H1 (cell line): Measurements from ENCODE around the gene CDH15. TPM values are rescaled to one million over a fixed set of nuclear protein-coding genes. Genes with fewer than 3 reads are reported as not detected.

Experiments
- CTCF ChIA-PET: fragments of 300-600 bp; sonication (Branson Sonifier 250); formaldehyde crosslinking; loops from one replicate; lab custom pipeline; 2021; ENCODE audit not compliant: partially characterized antibody; lab: Charles Lee
- POLR2A ChIA-PET: fragments of 300-600 bp; sonication (Branson Sonifier 250); formaldehyde crosslinking; loops from one replicate; lab custom pipeline; 2021; ENCODE audit warnings: inconsistent platforms; ENCODE audit not compliant: partially characterized antibody; lab: Charles Lee
- DNase-seq, 2 experiments: peaks; one replicate each; pipeline versions ENCODE4 v3.0.0 to v3.0.0-alpha.2; 2010 to 2022; ENCODE audit warnings: low spot score in 2 of 2, low read depth in 1 of 2, mixed read lengths in 1 of 2
- FAIRE-seq: peaks from 2 replicates; lab custom pipeline; 2011; peaks lifted over from hg19 to GRCh38; lab: Jason Lieb, UNC
- H2AFZ ChIP-seq: 2 replicates; pipeline ENCODE4 v1.8.1; 2012; ENCODE audit warnings: low read length, inconsistent platforms
- H2AK5ac ChIP-seq: 2 replicates; pipeline ENCODE4 v1.6.1; 2013; ENCODE audit warnings: low read depth, low read length
- H2BK120ac ChIP-seq: replicated peaks from 2 replicates; pipeline ENCODE3; 2013; ENCODE audit warnings: low read depth, low read length, inconsistent platforms
- H2BK12ac ChIP-seq: 2 replicates; pipeline ENCODE4 v1.6.1; 2013; ENCODE audit warnings: low read depth, low read length
- H2BK15ac ChIP-seq: 2 replicates; pipeline ENCODE4 v1.6.1; 2013; ENCODE audit warnings: low read length
- H2BK20ac ChIP-seq: 2 replicates; pipeline ENCODE4 v1.6.1; 2013; ENCODE audit warnings: low read length
- H2BK5ac ChIP-seq: 2 replicates; pipeline ENCODE4 v1.6.1; 2013; ENCODE audit warnings: low read depth, low read length
- H3K14ac ChIP-seq: 2 replicates; pipeline ENCODE4 v1.6.1; 2013; ENCODE audit warnings: inconsistent platforms; ENCODE audit not compliant: insufficient read length
- H3K18ac ChIP-seq: 2 replicates; pipeline ENCODE4 v1.6.1; 2013; ENCODE audit warnings: low read length; ENCODE audit errors: extremely low read depth
- H3K23ac ChIP-seq: 2 replicates; pipeline ENCODE4 v1.6.1; 2013; ENCODE audit warnings: inconsistent platforms; ENCODE audit not compliant: insufficient read length
- H3K23me2 ChIP-seq: 2 replicates; pipeline ENCODE4 v1.6.1; 2013; ENCODE audit warnings: low read depth, low read length
- H3K27ac ChIP-seq: 2 replicates; pipeline ENCODE4 v1.6.1; 2011; ENCODE audit warnings: low read depth, low read length, inconsistent platforms
- H3K27me3 ChIP-seq, 4 experiments: replicated peaks in 1 of 4; 1 replicate in 1 of 4; 2 replicates in 3 of 4; pipeline versions ENCODE4 v1.6.1 to v1.8.1; 2011 to 2013; ENCODE audit warnings: low read length in 3 of 4, mild to moderate bottlenecking in 3 of 4, inconsistent platforms in 2 of 4, mixed read lengths in 2 of 4, moderate library complexity in 1 of 4; ENCODE audit not compliant: control insufficient read depth in 3 of 4, insufficient read depth in 3 of 4; ENCODE audit errors: extremely low read depth in 1 of 4
- H3K36me3 ChIP-seq, 4 experiments: 2 replicates each; pipeline versions ENCODE4 v1.6.1 to v1.8.1; 2011 to 2013; ENCODE audit warnings: mild to moderate bottlenecking in 4 of 4, low read length in 3 of 4, moderate library complexity in 2 of 4, control low read depth in 1 of 4, inconsistent platforms in 1 of 4; ENCODE audit not compliant: insufficient read depth in 4 of 4, control insufficient read depth in 2 of 4
- H3K4ac ChIP-seq: replicated peaks from 2 replicates; pipeline ENCODE3; 2013; ENCODE audit warnings: low read length, low read depth, mixed read lengths, inconsistent platforms; ENCODE audit not compliant: insufficient read length
- H3K4me1 ChIP-seq, 4 experiments: replicated peaks in 1 of 4; 1 replicate in 1 of 4; 2 replicates in 3 of 4; pipeline versions ENCODE4 v1.6.1 to v1.8.1; 2011 to 2013; ENCODE audit warnings: low read length in 3 of 4, inconsistent platforms in 2 of 4, mixed read lengths in 1 of 4; ENCODE audit not compliant: insufficient read depth in 4 of 4, control insufficient read depth in 3 of 4
- H3K4me2 ChIP-seq, 2 experiments: 2 replicates each; pipeline versions ENCODE4 v1.6.1 to v1.8.1; 2011 to 2013; ENCODE audit warnings: low read depth in 2 of 2, low read length in 2 of 2, control low read depth in 1 of 2, inconsistent platforms in 1 of 2, mild to moderate bottlenecking in 1 of 2; ENCODE audit not compliant: insufficient read depth in 1 of 2
- H3K4me3 ChIP-seq, 4 experiments: fragments of 200-600, 300-600 bp in 1 of 4; sonication (generic), shearing (Covaris generic), sonication (Bioruptor Twin) in 1 of 4; 2 replicates each; pipeline versions ENCODE4 v1.5.1 to v1.8.1; 2011 to 2016; ENCODE audit warnings: low read length in 4 of 4, low read depth in 3 of 4, control low read depth in 2 of 4, inconsistent platforms in 2 of 4, mild to moderate bottlenecking in 2 of 4, mixed read lengths in 1 of 4, moderate library complexity in 1 of 4; ENCODE audit not compliant: insufficient read depth in 2 of 4; ENCODE audit errors: extremely low read depth in 1 of 4
- H3K56ac ChIP-seq: replicated peaks from 2 replicates; pipeline ENCODE3; 2013; ENCODE audit warnings: low read depth, mild to moderate bottlenecking, mixed read lengths, low read length, inconsistent platforms; ENCODE audit not compliant: insufficient read length
- H3K79me1 ChIP-seq: 2 replicates; pipeline ENCODE4 v1.6.1; 2013; ENCODE audit warnings: low read depth, low read length, control low read depth
- H3K79me2 ChIP-seq, 2 experiments: 2 replicates each; pipeline versions ENCODE4 v1.6.1 to v1.8.1; 2012 to 2013; ENCODE audit warnings: low read length in 2 of 2, mild to moderate bottlenecking in 2 of 2, inconsistent platforms in 1 of 2; ENCODE audit not compliant: insufficient read depth in 2 of 2, control insufficient read depth in 1 of 2
- H3K9ac ChIP-seq, 4 experiments: replicated peaks in 1 of 4; 1 replicate in 1 of 4; 2 replicates in 3 of 4; pipeline versions ENCODE4 v1.6.1 to v1.8.1; 2011 to 2013; ENCODE audit warnings: low read depth in 3 of 4, low read length in 3 of 4, control low read depth in 2 of 4, mild to moderate bottlenecking in 2 of 4, moderate library complexity in 2 of 4, inconsistent platforms in 1 of 4; ENCODE audit errors: extremely low read depth in 1 of 4
- H3K9me3 ChIP-seq, 2 experiments: 2 replicates each; pipeline versions ENCODE4 v1.6.1 to v1.8.1; 2012 to 2013; ENCODE audit warnings: mild to moderate bottlenecking in 2 of 2, moderate library complexity in 2 of 2, control low read depth in 1 of 2, inconsistent platforms in 1 of 2, low read depth in 1 of 2, low read length in 1 of 2, mixed read lengths in 1 of 2; ENCODE audit not compliant: insufficient read depth in 2 of 2
- H4K20me1 ChIP-seq, 2 experiments: replicated peaks in 1 of 2; 2 replicates each; pipeline versions ENCODE3 to v1.8.1; 2011 to 2013; ENCODE audit warnings: inconsistent platforms in 2 of 2, low read length in 2 of 2, mild to moderate bottlenecking in 1 of 2; ENCODE audit not compliant: insufficient read depth in 2 of 2, control insufficient read depth in 1 of 2
- H4K5ac ChIP-seq: 2 replicates; pipeline ENCODE4 v1.6.1; 2013; ENCODE audit warnings: low read length, low read depth, mixed read lengths, inconsistent platforms; ENCODE audit not compliant: insufficient read length
- H4K8ac ChIP-seq: 2 replicates; pipeline ENCODE4 v1.8.0; 2013; ENCODE audit warnings: mild to moderate bottlenecking, moderate library complexity, low read length, inconsistent platforms; ENCODE audit not compliant: insufficient read depth; ENCODE audit errors: extremely low read depth
- H4K91ac ChIP-seq: replicated peaks from 2 replicates; pipeline ENCODE3; 2013; ENCODE audit warnings: low read length, mixed read lengths, inconsistent platforms; ENCODE audit not compliant: insufficient read length
- EGR1 ChIP-seq: IDR thresholded peaks from 2 replicates; pipeline ENCODE4 v1.6.1; 2011; ENCODE audit warnings: low read depth, low read length, borderline replicate concordance
- EP300 ChIP-seq, 2 experiments: IDR thresholded peaks; 1 replicate in 1 of 2; 2 replicates in 1 of 2; pipeline ENCODE4 v1.6.1; 2011 to 2012; ENCODE audit warnings: low read depth in 2 of 2, low read length in 2 of 2, mild to moderate bottlenecking in 2 of 2, borderline replicate concordance in 1 of 2, inconsistent platforms in 1 of 2, moderate library complexity in 1 of 2
- EZH2 ChIP-seq: fragments of 200-600 bp; sonication (generic); IDR thresholded peaks from 2 replicates; pipeline ENCODE4 v1.7.1; 2012; ENCODE audit warnings: low read depth, mild to moderate bottlenecking, moderate library complexity, low read length, inconsistent platforms; ENCODE audit not compliant: severe bottlenecking
- KDM1A ChIP-seq: fragments of 200-600, 300-600 bp; sonication (generic); IDR thresholded peaks from 2 replicates; pipeline ENCODE4 v1.7.1; 2016; ENCODE audit warnings: mild to moderate bottlenecking, low read length, borderline replicate concordance
- SUZ12 ChIP-seq: fragments of 200-600 bp; sonication (generic); IDR thresholded peaks from 2 replicates; pipeline ENCODE4 v1.6.1; 2012; ENCODE audit warnings: mild to moderate bottlenecking, inconsistent platforms, low read length, moderate library complexity, mixed read lengths
- WGBS, 2 experiments: shearing (Covaris generic) in 1 of 2; methylation state at CpG; one replicate each; pipeline versions ENCODE4 v1.1.6 to v1.1.7; 2013 to 2015; ENCODE audit warnings: low lambda C conversion rate in 2 of 2, mixed read lengths in 2 of 2, inconsistent platforms in 1 of 2, low coverage in 1 of 2, missing lambda C conversion rate in 1 of 2; ENCODE audit not compliant: insufficient replicate concordance in 2 of 2, insufficient coverage in 1 of 2, insufficient read length in 1 of 2; ENCODE audit errors: extremely low coverage in 1 of 2, missing lambda C conversion rate in 1 of 2; 5-methylcytosine and 5-hydroxymethylcytosine counted together
- polyA plus RNA-seq, 7 experiments: library from polyadenylated mRNA; depleted of rRNA in 3 of 7; stranded (reverse) in 5 of 7; unstranded in 2 of 7; fragments of >200 nt in 5 of 7; fragments of 200-250 nt in 2 of 7; gene quantifications; 1 replicate in 5 of 7; 2 replicates in 1 of 7; 4 replicates in 1 of 7; pipeline versions ENCODE4 v1.2.1 to v1.2.3, GENCODE V29; 2011 to 2013; ENCODE audit warnings: missing spikeins in 2 of 7, mixed read lengths in 2 of 7
- total RNA-seq: library from RNA; stranded (reverse); fragmentation: NEBNext Ultra II Directional; extraction: Animal tissue kit (Norgen Biotek cat#: 25700); gene quantifications from 2 replicates; pipeline ENCODE4 v1.2.1, GENCODE V29; 2021
- TF ChIP-seq, protein P1 (sequence below), 3 experiments: IDR thresholded peaks; 1 replicate in 2 of 3; 2 replicates in 1 of 3; pipeline versions ENCODE4 v1.5.1 to v1.6.1; 2011; ENCODE audit warnings: low read length in 3 of 3, mild to moderate bottlenecking in 3 of 3, inconsistent platforms in 2 of 3, low read depth in 1 of 3, moderate library complexity in 1 of 3; ENCODE audit not compliant: insufficient read depth in 1 of 3; ENCODE audit errors: control extremely low read depth in 1 of 3
- TF ChIP-seq, protein P2 (sequence below): IDR thresholded peaks from 2 replicates; pipeline ENCODE4 v1.6.1; 2012; ENCODE audit warnings: inconsistent platforms

CDH15 gene
- total and polyA plus RNA-seq, 2 of the 8 experiments (the other 6 are each of a cell fraction or from before 2014, with no cell fraction given): 0.50 to 0.82 TPM

GRCh38 chr16:89210904-89211515 is 39.5 kb downstream of the CDH15 start:
- H2BK20ac ChIP-seq: no peak overlapping the region

More at GRCh38 chr16:89210904-89211515, 39.5 kb downstream of the CDH15 start:
- H3K4me1 ChIP-seq: no peaks in the 10 kb centered on the region
- no peak overlapping the region for H2BK15ac ChIP-seq
- H3K36me3 ChIP-seq: no peaks in the 10 kb centered on the region
- H4K20me1 ChIP-seq: peaks cover 0 to 4% of the 10 kb centered on the region in 2 experiments
- H3K18ac ChIP-seq: no peak overlapping the region
- no peak overlapping the region for H2BK5ac ChIP-seq
- no peak overlapping the region; the same call in 1 of the 2 replicates for H4K8ac ChIP-seq
- POLR2A ChIA-PET: interaction anchor here (0.5 to 1.3 kb wide), 2 partner anchors 51 to 739 kb away, joined by 3 read pairs; no protein-coding TSS in a partner anchor
- no peak overlapping the region for H4K5ac ChIP-seq
- H2AFZ ChIP-seq: no peak overlapping the region
- no peak overlapping the region for H3K27ac ChIP-seq
- H3K56ac ChIP-seq: no peak overlapping the region
- H2AK5ac ChIP-seq: no peak overlapping the region
- no peak overlapping the region for H3K14ac ChIP-seq
- H3K4me3 ChIP-seq: no peak overlapping the region
- CTCF ChIA-PET: interaction anchor here (0.6 to 1.4 kb wide), 5 partner anchors 12 to 472 kb away, joined by 3 to 4 read pairs (median 3); no protein-coding TSS in a partner anchor
- TF ChIP-seq, protein P1, sequence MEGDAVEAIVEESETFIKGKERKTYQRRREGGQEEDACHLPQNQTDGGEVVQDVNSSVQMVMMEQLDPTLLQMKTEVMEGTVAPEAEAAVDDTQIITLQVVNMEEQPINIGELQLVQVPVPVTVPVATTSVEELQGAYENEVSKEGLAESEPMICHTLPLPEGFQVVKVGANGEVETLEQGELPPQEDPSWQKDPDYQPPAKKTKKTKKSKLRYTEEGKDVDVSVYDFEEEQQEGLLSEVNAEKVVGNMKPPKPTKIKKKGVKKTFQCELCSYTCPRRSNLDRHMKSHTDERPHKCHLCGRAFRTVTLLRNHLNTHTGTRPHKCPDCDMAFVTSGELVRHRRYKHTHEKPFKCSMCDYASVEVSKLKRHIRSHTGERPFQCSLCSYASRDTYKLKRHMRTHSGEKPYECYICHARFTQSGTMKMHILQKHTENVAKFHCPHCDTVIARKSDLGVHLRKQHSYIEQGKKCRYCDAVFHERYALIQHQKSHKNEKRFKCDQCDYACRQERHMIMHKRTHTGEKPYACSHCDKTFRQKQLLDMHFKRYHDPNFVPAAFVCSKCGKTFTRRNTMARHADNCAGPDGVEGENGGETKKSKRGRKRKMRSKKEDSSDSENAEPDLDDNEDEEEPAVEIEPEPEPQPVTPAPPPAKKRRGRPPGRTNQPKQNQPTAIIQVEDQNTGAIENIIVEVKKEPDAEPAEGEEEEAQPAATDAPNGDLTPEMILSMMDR (IDR thresholded peaks at IDR 0.05; ENCODE audit: control extremely low read depth in 1 of 3, insufficient read depth in 1 of 3, low read depth in 1 of 3, low read length in 3 of 3): no peak
- TF ChIP-seq KDM1A (no peak), SUZ12 (no peak), EZH2 (no peak), EGR1 (no peak), EP300 (IDR thresholded peaks at IDR 0.05; ENCODE audit: borderline replicate concordance in 1 of 2, low read depth in 2 of 2, low read length in 2 of 2) (no peak)
- TF ChIP-seq, protein P2, sequence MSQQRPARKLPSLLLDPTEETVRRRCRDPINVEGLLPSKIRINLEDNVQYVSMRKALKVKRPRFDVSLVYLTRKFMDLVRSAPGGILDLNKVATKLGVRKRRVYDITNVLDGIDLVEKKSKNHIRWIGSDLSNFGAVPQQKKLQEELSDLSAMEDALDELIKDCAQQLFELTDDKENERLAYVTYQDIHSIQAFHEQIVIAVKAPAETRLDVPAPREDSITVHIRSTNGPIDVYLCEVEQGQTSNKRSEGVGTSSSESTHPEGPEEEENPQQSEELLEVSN: no peak
- no peaks in the 10 kb centered on the region for H3K79me1 ChIP-seq
- no peak overlapping the region for H2BK120ac ChIP-seq
- FAIRE-seq: no peak
- H4K91ac ChIP-seq: no peak overlapping the region
- H3K9me3 ChIP-seq: no peaks in the 10 kb centered on the region
- no peaks in the 10 kb centered on the region for H3K23me2 ChIP-seq
- H3K27me3 ChIP-seq: no peaks in the 10 kb centered on the region
- no peak overlapping the region for H3K4ac ChIP-seq
- H2BK12ac ChIP-seq: no peak overlapping the region
- WGBS, 2 experiments: 80% methylated on average over 14 of the region's 15 CpGs; no CpG with 5 or more reads in 1 of the 2 experiments
- no peaks in the 10 kb centered on the region for H3K79me2 ChIP-seq
- H3K4me2 ChIP-seq: no peak overlapping the region
- no peak overlapping the region for H3K9ac ChIP-seq
- DNase-seq: no peak
- no peak overlapping the region for H3K23ac ChIP-seq
